Fibroblast of upper back skin (primary cell): ENCODE measurements around the gene GRID2IP.
A peak's percentile ranks its signal among the peaks of the same experiment; 100 is the strongest.
"Not testable (repeated sequence)": the region's sequence is repeated elsewhere in the genome, so short reads cannot be mapped to it uniquely, and the experiment has no call there.

Experiments used
- DNase-seq: peaks from one replicate; pipeline ENCODE4 v3.0.0-alpha.2; 2013

The GRID2IP gene

GRCh38 chr7:6551016-6551511 lies at the start of gene GRID2IP:
Gene GRID2IP, minus strand, starts transcription at chr7:6551461. Its CDS starts 25 bp downstream, at chr7:6551436.
- DNase-seq = no peak

- DNase-seq = no peak
Observed at GRCh38 chr7:6600093-6600492, 48.8 kb upstream of the GRID2IP start.

DNA sequence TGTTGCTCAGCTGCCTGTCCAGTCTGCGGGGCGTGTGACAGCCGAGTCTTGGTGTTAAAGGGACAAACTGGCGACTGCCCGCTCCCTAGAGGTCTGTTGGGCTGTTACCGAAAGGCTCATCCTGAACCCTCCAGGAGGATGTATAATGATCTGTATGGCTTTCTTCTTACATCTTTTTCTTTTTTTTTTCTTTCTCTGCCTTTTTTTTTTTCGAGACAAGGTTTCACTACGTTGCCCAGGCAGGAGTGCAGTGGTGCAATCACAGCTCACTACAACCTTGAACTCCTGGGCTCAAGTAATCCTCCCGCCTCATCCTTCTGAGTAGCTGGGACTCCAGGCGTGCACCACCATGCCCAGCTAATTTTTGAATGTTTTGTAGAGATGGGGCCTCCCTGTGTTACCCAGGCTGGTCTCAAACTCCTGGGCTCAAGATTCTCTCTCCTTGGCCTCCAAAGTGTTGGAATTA lies 39.4 kb upstream of the GRID2IP start:
- DNase-seq = no peak

DNA sequence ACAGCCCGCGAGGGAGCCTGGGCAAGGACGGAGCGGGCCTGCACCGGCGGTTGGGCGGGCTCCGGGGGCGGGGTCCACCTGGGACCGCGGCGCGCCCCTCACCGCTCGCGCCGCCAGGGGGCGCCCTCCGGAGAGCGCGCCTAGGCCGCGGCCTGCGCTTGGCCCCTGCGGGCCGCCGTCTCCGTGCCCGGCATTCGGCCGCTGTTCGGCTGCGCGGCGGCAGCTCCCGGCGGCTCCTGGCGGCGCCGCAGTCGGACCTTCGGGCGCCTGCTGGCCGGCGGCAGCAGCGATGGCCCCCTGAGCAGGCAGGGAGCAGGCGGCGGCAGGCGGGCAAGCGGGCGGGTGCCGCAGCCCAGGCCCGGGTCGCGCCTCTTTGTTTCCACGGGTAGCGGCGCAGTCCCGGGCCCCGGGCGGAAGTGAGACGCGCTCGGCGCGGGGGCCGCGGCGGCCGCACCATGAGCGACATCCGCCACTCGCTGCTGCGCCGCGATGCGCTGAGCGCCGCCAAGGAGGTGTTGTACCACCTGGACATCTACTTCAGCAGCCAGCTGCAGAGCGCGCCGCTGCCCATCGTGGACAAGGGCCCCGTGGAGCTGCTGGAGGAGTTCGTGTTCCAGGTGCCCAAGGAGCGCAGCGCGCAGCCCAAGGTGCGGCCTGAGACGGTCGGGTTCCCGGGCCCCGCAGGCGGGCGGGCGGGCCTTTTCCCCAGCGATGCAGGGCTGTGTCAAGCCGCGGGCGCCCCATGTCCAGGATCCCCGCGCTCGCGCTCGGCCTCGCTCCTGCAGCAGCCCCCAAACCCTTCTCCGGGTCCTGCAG lies 38.8 kb upstream of the GRID2IP start, which contains the start of gene INTS15:
Gene INTS15, plus strand, starts transcription at position 193 of the 816 bp plus-strand sequence. Its CDS starts 263 bp downstream, at position 456.
- peak; percentile 67 for DNase-seq

DNA sequence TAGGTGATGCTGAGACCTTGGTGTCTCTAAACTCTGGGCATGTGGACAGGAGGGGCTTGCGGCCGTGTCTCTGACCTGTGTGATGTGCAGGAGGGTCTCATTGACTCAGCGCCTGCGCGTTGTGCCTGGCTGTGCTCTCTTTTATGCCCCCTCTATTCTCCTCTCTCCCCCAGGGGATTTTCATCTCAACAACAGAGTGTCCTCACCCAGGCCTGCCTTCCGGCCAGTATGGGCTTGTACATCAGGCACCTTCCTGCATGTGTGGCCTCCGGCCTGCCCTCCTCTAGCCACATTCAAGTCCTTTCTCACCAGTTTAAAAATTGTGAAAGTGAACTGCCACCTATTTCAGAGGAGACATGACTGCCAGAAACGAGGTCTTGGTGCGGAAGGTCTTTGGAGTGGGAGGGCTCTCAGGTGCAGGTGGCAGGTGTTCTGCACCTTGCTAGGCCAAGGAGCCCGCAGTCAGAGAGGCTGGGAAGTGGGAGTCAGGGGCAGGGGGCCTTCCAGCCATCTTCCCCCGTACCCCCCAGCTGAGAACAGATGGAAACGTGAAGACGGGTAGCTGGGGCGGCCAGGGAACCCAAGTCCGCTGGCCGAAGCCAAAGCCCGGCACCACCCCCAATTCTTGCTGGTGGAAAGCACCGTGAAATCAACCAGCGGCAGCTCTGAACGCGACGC lies 38.0 kb upstream of the GRID2IP start:
- no peak for DNase-seq

- DNase-seq = no peak
Observed at GRCh38 chr7:6588566-6588965, 37.3 kb upstream of the GRID2IP start.

GRCh38 chr7:6585746-6586432 lies 34.6 kb upstream of the GRID2IP start:
- not testable (repeated sequence) for DNase-seq

GRCh38 chr7:6579446-6579845 lies 28.2 kb upstream of the GRID2IP start:
- no peak for DNase-seq

GRCh38 chr7:6578114-6579084 lies 27.1 kb upstream of the GRID2IP start:
- no peak for DNase-seq

GRCh38 chr7:6577369-6578113 lies 26.3 kb upstream of the GRID2IP start, which contains the start of gene ZDHHC4:
Gene ZDHHC4, plus strand, starts transcription at chr7:6577454. Its CDS starts 3,108 bp downstream, at chr7:6580562.
- peak; percentile 87 for DNase-seq

DNA sequence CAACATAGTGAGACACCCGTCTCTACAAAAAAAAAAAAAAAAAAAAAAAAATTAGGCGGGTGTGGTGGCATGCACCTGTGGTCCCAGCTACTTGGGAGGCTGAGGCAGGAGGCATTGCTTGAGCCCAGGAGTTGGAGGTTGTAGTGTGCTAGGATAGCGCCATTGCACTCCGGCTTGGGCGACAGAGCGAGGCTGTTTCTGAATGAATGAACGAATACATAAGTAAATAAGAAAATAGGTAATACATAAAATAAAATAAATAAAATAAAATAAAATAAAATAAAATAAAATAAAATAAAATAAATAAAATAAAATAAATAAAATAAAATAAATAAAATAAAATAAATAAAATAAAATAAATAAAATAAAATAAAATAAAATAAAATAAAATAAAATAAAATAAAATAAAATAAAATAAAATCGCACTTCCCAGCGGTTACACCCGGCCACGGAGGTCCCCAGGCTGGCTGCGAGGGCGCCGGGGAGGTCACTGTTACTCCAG lies 25.7 kb upstream of the GRID2IP start:
- not testable (repeated sequence) for DNase-seq

DNA sequence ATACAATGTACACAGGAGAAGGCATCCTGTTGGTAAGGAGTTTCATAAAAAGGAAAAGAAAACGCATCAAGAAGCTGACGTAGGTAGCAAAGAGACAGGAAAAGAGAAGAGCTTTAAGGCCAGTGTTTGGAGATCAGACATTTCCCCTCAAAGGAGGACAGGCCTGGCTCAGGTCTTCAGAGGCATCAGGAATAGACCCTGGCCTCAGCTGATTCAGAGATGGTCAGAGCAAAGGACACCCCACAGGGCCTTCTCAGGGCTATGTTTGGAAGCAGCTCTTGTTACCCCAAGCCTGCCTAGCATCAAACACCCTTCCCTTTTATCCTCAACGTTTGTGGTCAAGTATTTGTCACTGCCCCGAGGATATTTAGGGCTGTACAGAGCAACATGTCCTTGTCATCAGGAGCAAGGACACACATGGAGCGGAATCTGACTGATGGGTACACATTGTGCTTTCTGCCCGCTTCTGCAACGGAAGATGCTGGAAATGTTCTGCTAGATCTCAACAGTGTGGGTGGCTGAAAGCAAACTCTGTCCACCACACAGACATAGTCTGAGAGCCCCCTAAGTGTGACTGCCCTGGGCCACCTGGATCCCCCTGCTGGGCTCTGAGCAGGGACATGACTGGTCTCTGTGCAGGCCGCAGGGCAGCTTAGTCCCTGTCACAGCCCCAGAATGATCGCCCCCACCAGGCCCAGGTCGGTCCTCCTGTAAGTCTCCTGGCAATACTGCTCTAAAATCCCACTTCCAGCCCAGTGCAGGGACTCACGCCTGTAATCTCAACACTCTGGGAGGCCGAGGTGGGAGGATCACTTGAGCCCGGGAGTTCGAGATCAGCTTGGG lies 25.0 kb upstream of the GRID2IP start:
- no peak for DNase-seq

DNA sequence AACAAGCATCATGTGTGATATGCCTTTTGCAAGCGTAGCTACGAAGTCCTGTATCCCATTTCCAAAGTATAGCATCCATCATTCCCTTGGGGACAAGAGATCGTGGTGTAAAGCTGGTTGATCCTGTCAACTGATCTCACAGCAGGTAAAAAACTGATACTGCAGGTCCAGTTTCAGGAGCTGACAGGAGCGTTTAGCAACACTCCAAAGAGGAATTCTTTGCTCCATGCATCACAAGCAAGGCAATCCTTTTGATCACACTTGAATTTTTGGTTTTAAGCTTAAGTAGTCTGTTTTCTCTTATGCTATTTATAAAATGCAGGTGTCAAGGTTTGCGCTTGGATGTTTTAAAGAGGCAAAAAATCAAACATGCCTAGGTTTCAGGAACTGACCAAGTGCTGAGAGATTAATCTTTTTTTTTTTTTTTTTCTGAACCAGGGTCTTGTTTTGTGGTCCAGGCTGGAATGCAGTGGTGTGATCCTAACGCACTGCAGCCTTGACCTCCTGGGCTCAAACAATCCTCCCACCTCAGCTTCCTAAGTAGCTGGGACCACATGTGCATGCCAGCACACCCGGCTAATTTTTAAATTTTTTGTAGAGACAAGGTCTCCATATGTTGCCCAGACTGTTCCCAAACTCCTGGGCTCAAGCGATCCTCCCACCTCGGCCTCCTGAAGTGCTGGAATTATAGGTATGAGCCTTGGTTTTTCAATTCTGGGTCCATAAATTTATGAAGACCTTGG lies 24.2 kb upstream of the GRID2IP start:
- no peak for DNase-seq

GRCh38 chr7:6571160-6571779 lies 20.0 kb upstream of the GRID2IP start:
- DNase-seq = no peak

GRCh38 chr7:6567886-6568285 lies 16.6 kb upstream of the GRID2IP start:
- no peak for DNase-seq

DNA sequence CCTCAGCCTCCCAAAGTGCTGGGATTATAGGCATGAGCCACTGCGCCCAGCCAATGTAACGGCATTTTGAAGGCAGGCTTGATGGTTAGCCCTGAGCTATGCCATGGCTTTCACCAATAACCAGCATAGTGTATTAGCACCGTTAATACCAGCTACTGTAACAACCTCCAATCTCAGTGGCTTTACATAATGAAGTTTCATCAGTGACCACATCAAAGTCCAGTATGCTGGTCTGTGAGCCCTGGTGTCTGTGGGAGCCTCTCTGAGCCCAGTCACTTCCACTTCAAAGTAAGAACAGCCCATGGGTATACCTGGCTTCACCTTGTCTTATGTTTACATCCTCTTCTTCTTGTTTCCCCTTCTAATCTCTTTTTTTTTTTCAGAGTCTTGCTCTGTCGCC lies 14.4 kb upstream of the GRID2IP start:
- no peak for DNase-seq

DNA sequence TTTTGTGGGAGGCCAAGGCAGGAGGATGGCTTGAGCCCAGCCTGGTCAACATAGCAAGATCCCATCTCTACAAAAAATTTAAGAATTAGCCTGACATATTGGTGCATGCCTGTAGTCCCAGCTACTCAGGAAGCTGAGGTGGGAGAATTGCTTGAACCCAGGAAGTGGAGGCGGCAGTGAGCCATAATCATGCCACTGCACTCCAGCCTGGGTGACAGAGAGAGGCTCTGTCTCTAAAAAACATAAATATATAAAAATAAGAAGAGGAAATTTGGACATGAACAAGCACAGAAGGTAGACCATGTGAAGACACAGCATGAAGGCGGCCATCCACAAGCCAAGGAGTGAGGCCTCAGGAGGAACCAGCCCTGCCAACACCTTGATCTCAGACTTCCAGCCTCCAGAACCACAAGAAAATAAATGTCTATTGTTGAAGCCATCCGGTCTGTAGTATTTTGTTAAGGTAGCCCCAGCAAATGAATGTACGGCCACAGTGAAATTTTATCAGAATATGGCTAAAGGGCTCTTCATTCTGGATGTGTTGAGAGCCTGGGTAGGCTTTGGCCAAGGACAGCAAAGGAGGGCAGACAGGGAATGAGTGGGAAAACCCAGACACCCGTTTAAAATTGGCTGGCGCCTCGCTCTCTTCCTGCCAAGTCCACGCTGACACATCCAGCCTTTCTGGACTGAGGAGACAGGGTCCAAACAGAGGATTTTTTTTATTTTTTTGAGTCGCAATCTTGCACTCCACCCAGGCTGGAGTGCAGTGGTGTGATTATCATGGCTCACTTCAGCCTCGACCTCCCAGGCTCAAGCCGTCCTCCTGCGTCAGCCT lies 12.9 kb upstream of the GRID2IP start:
- no peak for DNase-seq

DNA sequence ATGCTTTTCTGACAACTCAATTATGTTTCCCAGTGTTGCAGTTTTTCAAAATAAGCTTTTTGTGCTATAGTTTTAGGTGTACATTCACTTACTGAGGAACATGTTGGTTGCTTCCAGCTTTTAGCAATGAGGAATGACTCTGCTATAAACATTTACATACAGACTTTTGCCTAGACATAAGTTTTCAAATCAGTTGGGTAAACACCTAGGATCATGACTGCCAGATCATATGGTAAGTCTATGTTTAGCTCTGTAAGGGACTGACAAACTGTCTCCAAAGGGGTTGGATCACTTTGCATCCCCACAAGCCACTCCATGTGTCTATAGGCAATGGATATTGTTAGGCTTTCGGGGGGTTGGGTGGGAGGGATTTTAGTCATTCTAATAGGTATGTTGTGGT lies 10.8 kb upstream of the GRID2IP start:
- DNase-seq = no peak
